Liver (tissue), 3 donors: ENCODE measurements around the gene ABHD16B.

Experiments
- FOXA1 ChIP-seq: IDR thresholded peaks from 2 replicates; pipeline ENCODE4 v1.6.1; 2016; ENCODE audit warnings: antibody characterized with exemption
- JUND ChIP-seq, 2 donors: IDR thresholded peaks; 2 replicates each; pipeline ENCODE4 v1.6.1; 2016; ENCODE audit warnings: antibody characterized with exemption in 2 of 2
- SP1 ChIP-seq: IDR thresholded peaks from 2 replicates; pipeline ENCODE4 v1.6.1; 2018; ENCODE audit warnings: antibody characterized with exemption, mild to moderate bottlenecking
- TAF1 ChIP-seq: conservative IDR thresholded peaks from 2 replicates; pipeline ENCODE4 v1.6.1; 2016; ENCODE audit warnings: antibody characterized with exemption, mild to moderate bottlenecking
- YY1 ChIP-seq: IDR thresholded peaks from 2 replicates; pipeline ENCODE4 v1.6.1; 2016; ENCODE audit warnings: antibody characterized with exemption, mild to moderate bottlenecking
- ZBTB33 ChIP-seq: IDR thresholded peaks from 2 replicates; pipeline ENCODE4 v1.6.1; 2016; ENCODE audit warnings: antibody characterized with exemption
- TF ChIP-seq, protein P1 (sequence below): fragments of 150-350 bp; IDR thresholded peaks from 2 replicates; pipeline ENCODE4 v1.5.1; 2017; ENCODE audit warnings: improper control_type of control experiment, low read depth, low read length; ENCODE audit not compliant: missing input control
- TF ChIP-seq, protein P2 (sequence below): IDR thresholded peaks from 2 replicates; pipeline ENCODE4 v1.6.1; 2016; ENCODE audit warnings: antibody characterized with exemption, mild to moderate bottlenecking
- TF ChIP-seq, protein P3 (sequence below): IDR thresholded peaks from 2 replicates; pipeline ENCODE4 v1.6.1; 2016; ENCODE audit warnings: antibody characterized with exemption
- TF ChIP-seq, protein P4 (sequence below): IDR thresholded peaks from 2 replicates; pipeline ENCODE4 v1.6.1; 2016; ENCODE audit warnings: antibody characterized with exemption
- donor health status: healthy.
- donor health status: healthy.

GRCh38 chr20:63893999-63894357 lies 32.7 kb downstream of the ABHD16B start:
- no peak for TF ChIP-seq SP1
- TF ChIP-seq, protein P1, sequence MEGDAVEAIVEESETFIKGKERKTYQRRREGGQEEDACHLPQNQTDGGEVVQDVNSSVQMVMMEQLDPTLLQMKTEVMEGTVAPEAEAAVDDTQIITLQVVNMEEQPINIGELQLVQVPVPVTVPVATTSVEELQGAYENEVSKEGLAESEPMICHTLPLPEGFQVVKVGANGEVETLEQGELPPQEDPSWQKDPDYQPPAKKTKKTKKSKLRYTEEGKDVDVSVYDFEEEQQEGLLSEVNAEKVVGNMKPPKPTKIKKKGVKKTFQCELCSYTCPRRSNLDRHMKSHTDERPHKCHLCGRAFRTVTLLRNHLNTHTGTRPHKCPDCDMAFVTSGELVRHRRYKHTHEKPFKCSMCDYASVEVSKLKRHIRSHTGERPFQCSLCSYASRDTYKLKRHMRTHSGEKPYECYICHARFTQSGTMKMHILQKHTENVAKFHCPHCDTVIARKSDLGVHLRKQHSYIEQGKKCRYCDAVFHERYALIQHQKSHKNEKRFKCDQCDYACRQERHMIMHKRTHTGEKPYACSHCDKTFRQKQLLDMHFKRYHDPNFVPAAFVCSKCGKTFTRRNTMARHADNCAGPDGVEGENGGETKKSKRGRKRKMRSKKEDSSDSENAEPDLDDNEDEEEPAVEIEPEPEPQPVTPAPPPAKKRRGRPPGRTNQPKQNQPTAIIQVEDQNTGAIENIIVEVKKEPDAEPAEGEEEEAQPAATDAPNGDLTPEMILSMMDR: no peak
- TF ChIP-seq YY1: no peak
- no peak for TF ChIP-seq TAF1
- TF ChIP-seq JUND (IDR thresholded peaks at IDR 0.05): no peak
- no peak for TF ChIP-seq ZBTB33
- TF ChIP-seq FOXA1: no peak
- TF ChIP-seq, protein P2, sequence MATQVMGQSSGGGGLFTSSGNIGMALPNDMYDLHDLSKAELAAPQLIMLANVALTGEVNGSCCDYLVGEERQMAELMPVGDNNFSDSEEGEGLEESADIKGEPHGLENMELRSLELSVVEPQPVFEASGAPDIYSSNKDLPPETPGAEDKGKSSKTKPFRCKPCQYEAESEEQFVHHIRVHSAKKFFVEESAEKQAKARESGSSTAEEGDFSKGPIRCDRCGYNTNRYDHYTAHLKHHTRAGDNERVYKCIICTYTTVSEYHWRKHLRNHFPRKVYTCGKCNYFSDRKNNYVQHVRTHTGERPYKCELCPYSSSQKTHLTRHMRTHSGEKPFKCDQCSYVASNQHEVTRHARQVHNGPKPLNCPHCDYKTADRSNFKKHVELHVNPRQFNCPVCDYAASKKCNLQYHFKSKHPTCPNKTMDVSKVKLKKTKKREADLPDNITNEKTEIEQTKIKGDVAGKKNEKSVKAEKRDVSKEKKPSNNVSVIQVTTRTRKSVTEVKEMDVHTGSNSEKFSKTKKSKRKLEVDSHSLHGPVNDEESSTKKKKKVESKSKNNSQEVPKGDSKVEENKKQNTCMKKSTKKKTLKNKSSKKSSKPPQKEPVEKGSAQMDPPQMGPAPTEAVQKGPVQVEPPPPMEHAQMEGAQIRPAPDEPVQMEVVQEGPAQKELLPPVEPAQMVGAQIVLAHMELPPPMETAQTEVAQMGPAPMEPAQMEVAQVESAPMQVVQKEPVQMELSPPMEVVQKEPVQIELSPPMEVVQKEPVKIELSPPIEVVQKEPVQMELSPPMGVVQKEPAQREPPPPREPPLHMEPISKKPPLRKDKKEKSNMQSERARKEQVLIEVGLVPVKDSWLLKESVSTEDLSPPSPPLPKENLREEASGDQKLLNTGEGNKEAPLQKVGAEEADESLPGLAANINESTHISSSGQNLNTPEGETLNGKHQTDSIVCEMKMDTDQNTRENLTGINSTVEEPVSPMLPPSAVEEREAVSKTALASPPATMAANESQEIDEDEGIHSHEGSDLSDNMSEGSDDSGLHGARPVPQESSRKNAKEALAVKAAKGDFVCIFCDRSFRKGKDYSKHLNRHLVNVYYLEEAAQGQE: no peak
- TF ChIP-seq, protein P3, sequence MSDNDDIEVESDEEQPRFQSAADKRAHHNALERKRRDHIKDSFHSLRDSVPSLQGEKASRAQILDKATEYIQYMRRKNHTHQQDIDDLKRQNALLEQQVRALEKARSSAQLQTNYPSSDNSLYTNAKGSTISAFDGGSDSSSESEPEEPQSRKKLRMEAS: no peak
- TF ChIP-seq, protein P4, sequence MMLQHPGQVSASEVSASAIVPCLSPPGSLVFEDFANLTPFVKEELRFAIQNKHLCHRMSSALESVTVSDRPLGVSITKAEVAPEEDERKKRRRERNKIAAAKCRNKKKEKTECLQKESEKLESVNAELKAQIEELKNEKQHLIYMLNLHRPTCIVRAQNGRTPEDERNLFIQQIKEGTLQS: no peak
